HL-60 (cell line): ENCODE measurements around the gene CPN2.

Experiments used
- DNase-seq, 2 experiments: peaks; one replicate each; pipeline ENCODE4 v3.0.0-alpha.2; 2010 to 2020; ENCODE audit warnings: low read depth in 1 of 2, low spot score in 1 of 2
- H3K27ac ChIP-seq: fragments of 250-450 bp; sonication (Bioruptor Pico); replicated peaks from 2 replicates; pipeline ENCODE4 v1.5.1; 2020; ENCODE audit warnings: mild to moderate bottlenecking, moderate library complexity
- H3K27me3 ChIP-seq: fragments of 250-450 bp; sonication (Bioruptor Pico); 2 replicates; pipeline ENCODE4 v1.5.1; 2021; ENCODE audit warnings: mild to moderate bottlenecking, moderate library complexity; ENCODE audit not compliant: insufficient read depth, poor library complexity, severe bottlenecking
- H3K4me3 ChIP-seq: replicated peaks from 2 replicates; pipeline ENCODE4 v1.5.1; 2011; ENCODE audit warnings: mild to moderate bottlenecking, control low read depth, low read length; ENCODE audit not compliant: insufficient read depth
- GABPA ChIP-seq: IDR thresholded peaks from 2 replicates; pipeline ENCODE4 v1.6.1; 2012; ENCODE audit warnings: low read depth
- POLR2AphosphoS5 ChIP-seq: IDR thresholded peaks from 2 replicates; pipeline ENCODE4 v1.6.1; 2012; ENCODE audit warnings: low read depth
- SPI1 ChIP-seq: IDR thresholded peaks from 2 replicates; pipeline ENCODE4 v1.6.1; 2012; ENCODE audit warnings: low read depth, mild to moderate bottlenecking, borderline replicate concordance
- TF ChIP-seq, protein P1 (sequence below): IDR thresholded peaks from 2 replicates; pipeline ENCODE4 v1.6.1; 2012; ENCODE audit warnings: low read depth; ENCODE audit not compliant: insufficient replicate concordance
- TF ChIP-seq, protein P2 (sequence below): IDR thresholded peaks from one replicate; pipeline ENCODE4 v1.5.1; 2011; ENCODE audit warnings: low read length, control low read depth, inconsistent platforms; ENCODE audit not compliant: insufficient read depth

The CPN2 gene

DNA sequence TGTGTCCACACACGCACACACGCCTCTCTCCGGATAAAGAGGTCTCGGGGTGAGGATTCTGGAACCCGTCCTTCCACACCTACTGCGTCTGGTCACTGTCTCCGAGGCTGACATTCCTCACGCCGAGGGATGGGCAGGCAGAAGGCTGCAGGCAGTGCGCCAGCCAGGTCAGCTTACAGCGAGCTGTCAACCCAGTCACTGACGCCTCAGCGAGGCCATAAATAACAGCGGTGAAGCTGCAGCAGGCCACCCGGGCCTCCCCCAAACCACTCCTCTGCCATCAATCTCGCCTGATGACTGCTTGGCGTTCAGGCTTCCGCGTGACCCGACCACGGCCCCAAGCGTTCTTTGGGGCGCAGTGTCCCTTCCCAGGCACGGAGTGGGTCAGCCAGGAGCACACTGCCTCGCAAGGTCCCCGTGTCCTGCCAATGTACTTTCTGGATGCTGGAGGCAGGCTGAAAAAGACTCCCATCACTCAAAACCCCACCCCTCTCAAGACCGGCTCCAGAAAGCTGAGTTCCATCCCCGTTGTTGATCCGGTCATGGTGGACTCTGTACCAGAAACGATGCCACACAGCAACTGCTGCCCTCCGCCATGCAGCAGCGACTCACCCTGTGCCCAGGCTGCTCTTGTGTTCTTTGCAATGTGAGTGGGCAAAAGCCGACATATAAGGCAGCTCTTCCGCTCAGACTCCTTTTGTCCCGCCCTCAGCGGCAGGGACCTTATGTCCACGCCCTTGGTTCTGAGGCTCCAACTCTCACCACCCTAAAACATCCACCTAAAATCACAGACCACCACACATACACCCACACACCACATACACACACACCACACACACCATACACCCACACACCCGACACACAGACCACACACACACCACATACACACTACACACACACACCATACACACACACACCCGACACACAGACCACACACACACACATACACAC lies 27.1 kb downstream of the CPN2 start:
- peak in 1 of 2 experiments; percentile 39 for DNase-seq
- Histone ChIP-seq H3K27me3 (no peaks in the 10 kb centered on the region), H3K27ac (no peak overlapping the region), H3K4me3 (no peak overlapping the region)
- TF ChIP-seq POLR2AphosphoS5 (no peak), GABPA (no peak), SPI1 (no peak)
- TF ChIP-seq, protein P1, sequence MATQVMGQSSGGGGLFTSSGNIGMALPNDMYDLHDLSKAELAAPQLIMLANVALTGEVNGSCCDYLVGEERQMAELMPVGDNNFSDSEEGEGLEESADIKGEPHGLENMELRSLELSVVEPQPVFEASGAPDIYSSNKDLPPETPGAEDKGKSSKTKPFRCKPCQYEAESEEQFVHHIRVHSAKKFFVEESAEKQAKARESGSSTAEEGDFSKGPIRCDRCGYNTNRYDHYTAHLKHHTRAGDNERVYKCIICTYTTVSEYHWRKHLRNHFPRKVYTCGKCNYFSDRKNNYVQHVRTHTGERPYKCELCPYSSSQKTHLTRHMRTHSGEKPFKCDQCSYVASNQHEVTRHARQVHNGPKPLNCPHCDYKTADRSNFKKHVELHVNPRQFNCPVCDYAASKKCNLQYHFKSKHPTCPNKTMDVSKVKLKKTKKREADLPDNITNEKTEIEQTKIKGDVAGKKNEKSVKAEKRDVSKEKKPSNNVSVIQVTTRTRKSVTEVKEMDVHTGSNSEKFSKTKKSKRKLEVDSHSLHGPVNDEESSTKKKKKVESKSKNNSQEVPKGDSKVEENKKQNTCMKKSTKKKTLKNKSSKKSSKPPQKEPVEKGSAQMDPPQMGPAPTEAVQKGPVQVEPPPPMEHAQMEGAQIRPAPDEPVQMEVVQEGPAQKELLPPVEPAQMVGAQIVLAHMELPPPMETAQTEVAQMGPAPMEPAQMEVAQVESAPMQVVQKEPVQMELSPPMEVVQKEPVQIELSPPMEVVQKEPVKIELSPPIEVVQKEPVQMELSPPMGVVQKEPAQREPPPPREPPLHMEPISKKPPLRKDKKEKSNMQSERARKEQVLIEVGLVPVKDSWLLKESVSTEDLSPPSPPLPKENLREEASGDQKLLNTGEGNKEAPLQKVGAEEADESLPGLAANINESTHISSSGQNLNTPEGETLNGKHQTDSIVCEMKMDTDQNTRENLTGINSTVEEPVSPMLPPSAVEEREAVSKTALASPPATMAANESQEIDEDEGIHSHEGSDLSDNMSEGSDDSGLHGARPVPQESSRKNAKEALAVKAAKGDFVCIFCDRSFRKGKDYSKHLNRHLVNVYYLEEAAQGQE = no peak
- TF ChIP-seq, protein P2, sequence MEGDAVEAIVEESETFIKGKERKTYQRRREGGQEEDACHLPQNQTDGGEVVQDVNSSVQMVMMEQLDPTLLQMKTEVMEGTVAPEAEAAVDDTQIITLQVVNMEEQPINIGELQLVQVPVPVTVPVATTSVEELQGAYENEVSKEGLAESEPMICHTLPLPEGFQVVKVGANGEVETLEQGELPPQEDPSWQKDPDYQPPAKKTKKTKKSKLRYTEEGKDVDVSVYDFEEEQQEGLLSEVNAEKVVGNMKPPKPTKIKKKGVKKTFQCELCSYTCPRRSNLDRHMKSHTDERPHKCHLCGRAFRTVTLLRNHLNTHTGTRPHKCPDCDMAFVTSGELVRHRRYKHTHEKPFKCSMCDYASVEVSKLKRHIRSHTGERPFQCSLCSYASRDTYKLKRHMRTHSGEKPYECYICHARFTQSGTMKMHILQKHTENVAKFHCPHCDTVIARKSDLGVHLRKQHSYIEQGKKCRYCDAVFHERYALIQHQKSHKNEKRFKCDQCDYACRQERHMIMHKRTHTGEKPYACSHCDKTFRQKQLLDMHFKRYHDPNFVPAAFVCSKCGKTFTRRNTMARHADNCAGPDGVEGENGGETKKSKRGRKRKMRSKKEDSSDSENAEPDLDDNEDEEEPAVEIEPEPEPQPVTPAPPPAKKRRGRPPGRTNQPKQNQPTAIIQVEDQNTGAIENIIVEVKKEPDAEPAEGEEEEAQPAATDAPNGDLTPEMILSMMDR = no peak

DNA sequence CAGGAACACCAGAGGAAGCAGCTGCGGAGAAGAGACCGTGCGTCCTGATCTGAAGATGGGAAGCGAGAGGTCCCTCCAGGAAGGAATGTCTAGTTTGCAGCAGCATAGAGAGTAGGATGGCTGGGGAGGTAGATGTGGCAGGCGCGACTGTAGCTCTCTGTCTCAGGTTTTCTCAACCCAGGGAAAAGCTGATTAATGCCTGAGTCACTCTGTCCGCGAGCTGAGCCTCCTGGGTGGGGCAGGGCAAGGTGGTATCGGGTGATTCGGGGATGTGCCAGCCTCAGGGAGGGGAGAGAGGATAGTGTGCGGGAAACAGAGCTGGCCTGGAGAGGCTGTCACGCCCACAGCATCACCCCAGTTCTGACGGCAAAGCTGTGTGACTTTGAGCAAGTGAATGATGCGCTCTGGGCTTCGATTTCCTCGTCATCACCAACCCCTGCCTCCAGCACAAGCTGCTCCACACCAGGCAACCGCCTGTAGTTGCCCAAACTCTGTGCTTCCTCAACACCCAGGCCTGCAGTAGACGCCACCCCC lies 28.4 kb downstream of the CPN2 start:
- TF ChIP-seq, protein P2 = no peak
- TF ChIP-seq POLR2AphosphoS5 (no peak), SPI1 (no peak), GABPA (no peak)
- TF ChIP-seq, protein P1 = no peak
- H3K4me3 ChIP-seq = no peak overlapping the region
- H3K27me3 ChIP-seq = no peaks in the 10 kb centered on the region
- no peak for DNase-seq
- H3K27ac ChIP-seq = no peak overlapping the region

DNA sequence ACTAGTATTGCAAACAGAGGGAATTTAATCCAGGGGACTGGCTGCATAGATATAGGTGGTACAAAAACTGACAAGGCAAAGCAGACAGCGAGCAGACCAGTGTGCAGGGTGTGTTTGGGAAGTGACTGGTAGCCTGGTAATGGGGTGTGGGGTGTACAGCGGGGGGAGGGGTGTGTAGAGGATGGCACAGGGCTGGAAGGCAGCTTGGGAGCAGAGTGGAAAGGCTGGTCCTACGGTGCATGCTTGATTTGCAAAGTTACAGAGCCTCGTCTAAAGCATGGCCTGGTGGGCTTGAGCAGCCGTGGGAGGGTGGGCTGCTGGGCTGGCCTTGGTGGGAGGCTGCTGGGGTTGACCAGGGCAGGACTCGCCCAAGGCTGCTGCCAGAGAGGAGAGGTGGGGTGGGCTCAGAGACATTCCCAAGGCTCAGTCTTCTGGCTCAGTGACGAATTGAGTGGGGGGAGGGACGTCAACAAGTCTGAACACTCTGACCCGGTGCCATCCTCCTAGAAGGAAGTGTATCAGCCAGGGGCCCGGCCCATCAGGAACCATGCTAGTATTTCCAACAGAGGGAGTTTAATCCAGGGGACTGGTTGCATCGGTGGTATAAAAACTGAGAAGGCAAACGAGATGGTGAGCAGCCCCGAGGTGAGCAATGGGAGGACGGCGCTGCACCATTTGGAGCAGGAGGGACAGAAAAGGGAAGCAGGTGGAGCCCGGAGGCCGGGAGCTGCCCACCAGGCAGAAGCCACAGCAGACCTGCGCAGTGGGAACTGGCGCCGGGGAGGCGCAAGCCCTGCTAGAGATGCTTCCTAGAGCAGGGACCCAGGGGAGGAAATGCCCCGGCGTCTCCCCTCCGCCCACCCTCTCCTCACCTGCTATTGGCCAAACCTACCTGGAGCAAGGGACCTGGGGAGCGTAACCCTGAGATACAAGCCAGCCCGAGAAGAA lies 29.2 kb downstream of the CPN2 start:
- Histone ChIP-seq H3K4me3 (no peak overlapping the region), H3K27ac (no peak overlapping the region), H3K27me3 (no peaks in the 10 kb centered on the region)
- DNase-seq = no peak
- TF ChIP-seq GABPA (no peak), SPI1 (no peak), POLR2AphosphoS5 (no peak)
- TF ChIP-seq, protein P2 = no peak
- TF ChIP-seq, protein P1 = no peak
